ENCODE data around the gene GABBR1.

DNA sequence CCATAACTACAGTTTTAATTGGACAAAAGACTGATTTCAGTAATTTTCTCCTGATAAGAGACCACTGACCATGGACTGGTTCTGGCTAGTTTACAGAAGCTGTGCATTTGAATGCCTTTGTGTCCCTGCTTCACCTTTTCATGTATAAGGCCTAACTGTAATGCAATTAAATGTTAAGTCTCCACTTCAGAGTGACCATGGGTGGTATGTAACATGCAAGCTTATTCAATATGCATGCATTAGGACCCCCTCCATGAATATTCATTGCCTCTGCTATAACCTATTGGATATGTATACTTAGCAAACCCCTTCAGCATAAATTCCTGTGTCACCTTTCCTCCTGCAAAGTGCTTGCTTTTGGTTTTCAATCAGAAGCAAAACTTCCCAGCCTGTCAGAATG lies 75.7 kb downstream of the GABBR1 start:
- TF ChIP-seq CEBPB (IDR thresholded peaks at IDR 0.05; ENCODE audit: borderline replicate concordance, low read depth, low read length) (no peak), EZH2 (conservative IDR thresholded peaks at IDR 0.05; ENCODE audit: low read depth, low read length) (no peak), FOXA1 (IDR thresholded peaks at IDR 0.05) (no peak), FOXA1 (CRISPR knock-in tag; IDR thresholded peaks at IDR 0.05) (no peak), ZFP36 (IDR thresholded peaks at IDR 0.05; ENCODE audit: borderline replicate concordance, low read depth, low read length, partially characterized antibody) (no peak), ZNF10 (CRISPR knock-in tag; IDR thresholded peaks at IDR 0.05; ENCODE audit: borderline replicate concordance, low read depth) (no peak)
- TF ChIP-seq, protein P1, sequence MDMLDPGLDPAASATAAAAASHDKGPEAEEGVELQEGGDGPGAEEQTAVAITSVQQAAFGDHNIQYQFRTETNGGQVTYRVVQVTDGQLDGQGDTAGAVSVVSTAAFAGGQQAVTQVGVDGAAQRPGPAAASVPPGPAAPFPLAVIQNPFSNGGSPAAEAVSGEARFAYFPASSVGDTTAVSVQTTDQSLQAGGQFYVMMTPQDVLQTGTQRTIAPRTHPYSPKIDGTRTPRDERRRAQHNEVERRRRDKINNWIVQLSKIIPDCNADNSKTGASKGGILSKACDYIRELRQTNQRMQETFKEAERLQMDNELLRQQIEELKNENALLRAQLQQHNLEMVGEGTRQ (IDR thresholded peaks at IDR 0.05; ENCODE audit: low read depth, low read length): no peak
- TF ChIP-seq, protein P1 (CRISPR knock-in tag; IDR thresholded peaks at IDR 0.05; ENCODE audit: borderline replicate concordance): no peak
